Astrocyte of the hippocampus (primary cell): Measurements from ENCODE around the gene TRIM38.
"Not testable (repeated sequence)": the region's sequence is repeated elsewhere in the genome, so short reads cannot be mapped to it uniquely, and the experiment has no call there.

Experiments
- DNase-seq: peaks from one replicate; pipeline ENCODE4 v3.0.0; 2011; ENCODE audit warnings: low read depth, low spot score

TRIM38 gene

GRCh38 chr6:25962149-25963127 is at the start of gene TRIM38:
Gene TRIM38, plus strand, starts transcription at chr6:25962802. Its CDS starts 3,721 bp downstream, at chr6:25966523.
- peak; percentile 32 for DNase-seq

DNA sequence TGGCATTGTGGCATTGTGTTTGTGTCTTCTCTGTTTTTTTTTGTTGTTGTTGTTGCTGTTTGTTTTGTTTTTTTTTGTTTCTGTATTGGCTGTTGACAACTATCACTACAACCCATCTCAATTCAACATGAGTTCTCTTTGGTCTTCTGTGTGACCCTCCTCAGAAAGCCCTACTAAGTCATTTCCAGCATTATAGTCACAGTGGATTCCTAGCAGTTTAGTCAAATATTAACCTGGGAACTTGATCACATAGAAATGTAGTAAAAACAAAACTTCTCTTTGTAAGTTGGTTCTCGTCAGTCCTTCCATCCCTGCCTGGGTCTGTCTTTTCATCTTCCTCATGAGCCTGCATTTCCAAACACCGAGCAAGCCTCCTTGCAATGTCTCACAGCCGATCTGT is 48.9 kb upstream of the TRIM38 start:
- no peak for DNase-seq

DNA sequence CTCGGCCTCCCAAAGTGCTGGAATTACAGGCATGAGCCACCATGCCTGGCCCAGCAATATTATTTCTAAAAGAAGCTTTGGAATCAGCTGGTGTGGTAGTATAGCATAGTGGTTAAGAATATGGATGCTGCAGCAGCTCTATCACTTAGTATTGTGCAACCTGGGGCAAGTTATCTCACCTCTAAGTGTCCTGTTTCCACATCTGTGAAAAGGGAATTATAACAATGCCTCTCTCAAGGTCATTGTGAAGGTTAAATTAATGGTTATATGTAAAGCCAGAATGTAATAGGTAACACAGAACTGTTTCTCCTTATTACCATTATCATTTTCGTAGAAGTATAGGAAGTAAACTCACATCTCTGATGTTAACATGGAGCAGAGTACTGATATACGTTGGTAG is 46.3 kb upstream of the TRIM38 start:
- DNase-seq: no peak

GRCh38 chr6:25916789-25917490 is 45.7 kb upstream of the TRIM38 start:
- DNase-seq: no peak

DNA sequence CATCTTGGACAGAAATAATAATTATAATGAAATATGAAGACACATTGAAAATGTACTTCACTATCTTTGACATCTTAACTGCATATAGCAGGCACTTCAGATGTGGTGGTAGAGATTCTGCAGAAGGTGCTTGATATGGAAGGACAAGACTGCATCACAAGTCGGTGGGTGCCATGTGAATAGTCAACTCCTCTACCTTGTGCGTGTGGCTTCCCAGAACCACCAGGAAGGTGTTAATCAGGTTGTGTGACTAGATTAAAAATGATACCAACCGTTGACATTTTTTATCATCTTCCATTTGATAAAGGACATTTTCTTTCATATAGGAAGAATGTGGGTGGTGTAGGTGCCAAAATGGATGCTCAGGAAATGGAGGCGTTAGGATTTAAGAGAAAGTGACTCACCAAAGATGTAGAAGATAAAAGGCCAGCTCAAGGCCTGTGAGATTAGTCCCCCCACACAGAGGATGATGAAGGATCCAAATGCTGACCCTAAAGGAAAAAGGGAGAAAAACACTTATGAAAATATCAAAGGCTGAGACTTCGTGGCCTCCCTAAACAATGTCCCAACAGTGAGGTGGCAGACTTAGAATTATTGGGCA is 44.4 kb upstream of the TRIM38 start:
- no peak for DNase-seq

- no peak for DNase-seq
Observed at GRCh38 chr6:25919657-25920056, 42.9 kb upstream of the TRIM38 start.

DNA sequence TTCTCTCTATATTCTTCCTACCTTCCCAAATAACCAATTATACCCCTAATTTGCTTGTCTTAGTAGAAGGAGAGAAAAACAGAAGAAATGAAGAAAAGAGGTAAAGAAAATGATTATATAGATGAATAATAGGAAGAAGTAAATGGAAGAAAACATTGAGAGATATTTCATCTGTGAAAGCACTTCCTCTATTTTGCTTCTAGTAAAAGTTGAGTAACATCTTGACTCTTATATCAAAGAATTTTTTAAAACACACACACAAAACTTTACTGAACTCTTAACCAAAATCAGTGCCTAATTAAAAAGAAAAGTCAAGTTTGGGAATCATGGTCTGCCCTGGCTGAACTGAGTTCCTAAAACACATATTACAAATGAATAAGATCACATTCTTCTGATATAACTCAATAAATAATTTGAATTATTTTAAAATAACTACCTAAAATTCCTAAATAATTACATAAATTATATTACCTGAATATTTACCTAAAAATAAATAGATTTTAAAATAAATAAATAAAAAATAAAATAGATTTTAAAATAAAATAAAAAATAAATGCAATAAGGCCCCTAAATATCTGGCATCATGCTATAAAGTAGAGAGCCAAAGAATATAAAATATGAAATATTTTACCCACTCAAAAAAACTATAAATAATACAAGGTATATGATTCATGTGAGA is 40.9 kb upstream of the TRIM38 start:
- DNase-seq: no peak

DNA sequence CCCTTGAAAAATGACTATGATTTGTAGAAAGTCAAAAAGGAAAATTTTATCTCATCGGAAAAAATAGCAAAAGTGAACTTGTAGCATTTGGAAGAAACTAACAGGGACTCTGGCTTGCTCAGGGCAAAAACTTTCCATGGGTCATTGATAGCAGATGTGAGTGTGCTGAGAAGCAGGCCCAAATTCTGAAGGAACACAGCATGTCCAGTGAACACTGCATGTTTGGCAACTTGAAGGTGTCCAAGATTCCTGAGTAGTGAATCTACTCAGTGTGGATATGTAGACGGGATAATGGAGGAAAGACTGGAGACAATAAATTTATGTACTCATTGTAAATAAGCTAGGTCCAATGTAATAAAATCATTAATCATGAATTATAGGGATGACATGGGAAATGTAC is 40.3 kb upstream of the TRIM38 start:
- DNase-seq: no peak

DNA sequence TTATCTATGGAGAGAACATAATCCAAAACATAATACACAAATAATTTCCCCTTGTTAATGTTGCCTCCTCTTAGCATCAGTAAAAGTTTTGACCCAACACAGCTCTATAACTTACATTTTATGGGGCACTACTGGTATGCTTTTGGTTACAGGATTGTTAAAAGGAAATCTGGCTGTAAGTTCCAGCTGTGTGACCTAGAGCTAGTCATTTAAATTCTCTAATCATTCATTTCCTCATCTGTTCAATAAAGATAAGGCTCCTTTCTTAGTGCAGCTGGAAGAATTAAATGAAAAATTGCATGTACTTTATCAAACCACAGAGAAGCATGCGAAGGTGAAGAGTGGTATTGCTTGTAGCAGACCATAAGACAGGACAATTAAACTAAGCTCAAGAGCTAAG is 36.7 kb upstream of the TRIM38 start:
- no peak for DNase-seq

DNA sequence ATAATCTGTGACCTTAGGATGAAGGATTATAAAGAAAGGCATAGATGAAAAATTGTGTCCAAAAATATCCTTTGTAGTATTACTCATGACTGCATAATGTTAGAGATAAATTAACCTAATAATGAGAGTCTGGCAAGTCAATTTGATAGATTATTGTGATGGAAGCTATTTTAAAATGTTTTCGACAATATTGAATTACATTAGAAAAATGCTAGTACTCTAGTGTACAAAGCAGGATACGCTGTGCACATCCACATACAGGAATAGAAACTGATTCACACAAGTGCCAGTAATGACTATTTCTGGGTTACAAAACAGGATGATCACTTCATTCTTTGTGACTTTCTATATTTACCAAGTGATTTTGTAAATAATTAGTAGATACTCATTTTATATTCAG is 35.4 kb upstream of the TRIM38 start:
- DNase-seq: no peak

DNA sequence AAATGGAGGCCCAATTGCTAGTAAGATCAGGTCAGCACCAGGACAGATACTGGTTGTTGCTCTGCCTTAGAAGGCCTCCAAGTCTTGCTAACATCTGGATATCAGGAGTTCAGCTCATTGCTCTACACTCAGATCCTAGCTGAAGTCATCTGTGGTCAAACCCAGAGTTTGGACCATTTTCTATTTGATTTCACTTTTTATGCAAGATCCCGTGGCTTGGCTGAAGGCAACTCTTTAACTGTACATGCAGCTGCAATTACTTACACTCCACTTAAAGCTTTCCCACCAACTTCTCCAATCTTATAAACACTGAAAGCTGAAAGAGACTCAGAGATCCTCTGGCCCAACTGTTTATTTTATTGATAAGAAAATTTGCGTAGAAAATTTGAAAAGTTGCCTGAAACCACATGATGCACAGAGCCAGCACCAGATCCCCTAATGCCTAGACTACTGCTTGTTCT is 34.8 kb upstream of the TRIM38 start:
- DNase-seq: peak; percentile 16

DNA sequence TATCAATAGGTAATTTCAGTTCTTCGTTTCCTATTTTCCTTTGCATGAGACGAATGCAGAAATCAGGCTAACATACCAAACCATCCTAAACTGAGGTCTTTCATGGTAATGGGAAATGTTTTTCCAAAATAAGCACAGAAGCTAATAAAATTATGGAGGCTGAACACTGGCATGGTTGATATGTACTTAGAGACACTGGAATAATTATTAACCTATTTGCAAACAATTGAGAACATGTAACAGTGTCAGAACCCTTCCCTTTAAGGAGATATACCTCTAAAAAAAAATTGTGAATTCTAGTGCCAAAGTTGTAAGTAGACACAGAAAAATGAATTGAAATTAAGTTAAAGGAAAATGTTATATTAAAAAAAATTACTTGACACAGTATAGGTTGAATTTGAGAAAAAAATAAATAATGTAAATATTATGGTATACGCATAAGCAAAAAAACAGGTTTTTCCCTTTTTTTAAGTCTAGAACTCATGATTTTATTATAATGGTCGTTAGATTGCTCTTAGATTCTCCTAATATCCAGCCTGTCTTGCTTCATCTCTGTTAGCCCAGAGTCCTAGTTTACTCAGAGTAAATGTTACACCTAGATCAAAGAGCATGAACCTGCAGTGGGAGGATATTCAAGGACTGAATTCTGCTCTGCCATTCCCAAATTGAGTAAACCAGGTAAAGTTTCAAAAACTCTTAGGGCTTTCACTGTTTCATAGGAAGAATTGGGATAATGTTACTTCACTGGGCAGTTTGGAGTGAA is 33.9 kb upstream of the TRIM38 start:
- no peak for DNase-seq

- DNase-seq: not testable (repeated sequence)
Observed at GRCh38 chr6:25929785-25930184, 32.8 kb upstream of the TRIM38 start.

- DNase-seq: no peak
Observed at GRCh38 chr6:25930532-25931410, 31.8 kb upstream of the TRIM38 start, which contains the start of gene SLC17A2. Gene SLC17A2, minus strand, starts transcription at chr6:25930691. Its CDS starts 4,895 bp downstream, at chr6:25925796.

GRCh38 chr6:25931411-25931709 is 31.2 kb upstream of the TRIM38 start:
- no peak for DNase-seq

DNA sequence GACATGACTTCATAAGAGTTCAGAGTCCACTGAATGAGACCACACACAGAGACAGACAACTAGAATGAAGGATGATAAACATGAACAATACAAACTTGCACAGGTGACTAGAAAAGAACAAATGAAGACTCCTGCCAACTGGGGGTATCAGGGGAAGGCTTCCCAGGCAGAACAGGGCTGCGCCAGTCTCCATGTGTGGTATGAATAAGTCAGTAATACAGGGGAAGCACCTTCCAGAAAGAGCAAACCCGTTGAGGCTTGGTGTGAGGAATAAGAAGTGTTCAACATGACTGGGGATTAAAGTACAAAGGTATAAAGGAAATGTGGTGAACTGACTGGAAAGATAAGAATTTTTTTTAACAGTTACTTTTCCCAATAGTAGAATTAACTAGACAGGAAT is 28.4 kb upstream of the TRIM38 start:
- DNase-seq: no peak

DNA sequence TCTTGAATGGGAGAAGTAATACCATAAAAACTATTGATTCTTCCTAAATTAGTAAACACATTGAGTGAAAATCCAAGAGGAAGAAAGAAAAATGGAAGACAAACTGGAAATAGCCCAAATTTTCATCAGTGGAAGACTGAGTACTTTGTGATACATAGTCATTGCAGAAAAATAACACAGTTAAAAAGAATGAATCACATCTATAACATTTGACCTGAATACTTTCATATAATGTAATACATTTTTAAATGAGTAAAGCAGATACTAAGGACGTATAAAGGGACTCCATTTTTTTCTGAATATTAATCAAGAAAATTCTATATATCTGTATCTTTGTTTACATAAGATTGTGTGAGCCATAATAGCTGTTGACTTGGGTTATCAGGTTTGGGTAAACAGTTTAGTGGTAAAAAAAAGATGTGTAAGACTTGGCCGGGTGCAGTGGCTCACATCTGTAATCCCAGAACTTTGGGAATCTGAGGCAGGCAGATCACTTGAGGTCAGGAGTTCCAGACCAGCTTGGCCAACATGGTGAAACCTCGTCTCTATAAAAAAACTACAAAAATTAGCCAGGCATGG is 27.8 kb upstream of the TRIM38 start:
- DNase-seq: no peak

GRCh38 chr6:25935953-25936352 is 26.6 kb upstream of the TRIM38 start:
- no peak for DNase-seq

GRCh38 chr6:25939593-25939992 is 23.0 kb upstream of the TRIM38 start:
- DNase-seq: no peak
